Measurements from ENCODE around the gene PLSCR1.

Gene PLSCR1

GRCh38 chr3:146544002-146544928, at the start of gene PLSCR1:
Gene PLSCR1 (minus strand): TSS chr3:146544607. CDS start chr3:146536552, 8,055 bp downstream.
- DNase-seq, result peak; percentile 95

GRCh38 chr3:146593776-146594175, 49.4 kb upstream of the PLSCR1 start:
- no peak for DNase-seq

DNA sequence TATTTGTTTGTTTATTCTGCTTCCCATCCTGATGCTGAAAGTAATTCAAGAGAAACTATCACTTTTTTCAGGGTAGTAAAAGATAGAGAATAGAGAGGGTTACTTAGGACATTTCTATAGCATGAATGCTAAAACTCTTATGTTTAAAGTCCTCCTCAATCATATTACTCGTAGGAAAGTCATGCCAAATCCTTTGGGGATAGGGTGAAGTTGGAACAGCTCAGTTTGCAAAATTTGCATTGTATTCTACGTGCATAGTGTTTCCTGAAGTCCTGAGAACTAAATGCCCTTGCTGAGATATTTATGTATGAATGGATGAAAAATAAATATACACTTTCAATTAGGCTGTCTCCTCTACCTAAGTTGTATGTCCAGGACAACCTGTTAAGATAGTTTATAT, 46.1 kb upstream of the PLSCR1 start:
- DNase-seq, result peak; percentile 78

DNA sequence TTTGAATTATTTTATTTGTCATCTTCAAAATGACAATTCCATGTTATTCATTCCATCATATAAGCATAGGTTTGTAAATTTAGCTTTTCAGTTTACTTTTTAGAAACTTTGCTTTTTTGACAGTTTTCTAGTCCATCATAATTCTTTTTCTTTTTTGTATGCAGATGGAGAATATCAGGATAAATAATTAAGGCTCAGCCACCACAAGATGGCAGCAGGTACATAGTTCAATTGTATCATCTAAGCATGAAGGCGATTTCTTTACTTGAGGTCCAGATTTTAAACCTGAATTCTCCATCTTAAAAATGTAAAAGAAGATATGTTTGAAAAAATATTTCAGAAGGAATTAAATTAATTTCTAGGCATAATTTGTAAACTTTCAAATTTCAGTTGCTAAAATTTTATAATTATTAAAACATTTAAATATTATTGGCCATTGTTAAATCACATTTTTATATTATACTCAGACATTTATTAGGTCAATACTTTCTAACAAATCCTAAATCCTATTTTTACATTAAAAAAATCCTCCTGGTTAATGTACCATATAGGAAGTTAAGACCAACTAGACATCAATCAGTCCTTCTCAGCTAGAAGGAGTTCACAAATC, 45.6 kb upstream of the PLSCR1 start:
- peak; percentile 59 for DNase-seq

GRCh38 chr3:146585156-146585555, 40.7 kb upstream of the PLSCR1 start:
- DNase-seq, result no peak

- no peak for DNase-seq
These were observed 37.6 kb upstream of the PLSCR1 start for GRCh38 chr3:146581951-146582467.

GRCh38 chr3:146581080-146581601, 36.7 kb upstream of the PLSCR1 start:
- no peak for DNase-seq

GRCh38 chr3:146577662-146578061, 33.3 kb upstream of the PLSCR1 start:
- peak; percentile 64 for DNase-seq

GRCh38 chr3:146575636-146576035, 31.2 kb upstream of the PLSCR1 start:
- DNase-seq, result no peak

GRCh38 chr3:146574173-146574572, 29.8 kb upstream of the PLSCR1 start:
- DNase-seq, result no peak

DNA sequence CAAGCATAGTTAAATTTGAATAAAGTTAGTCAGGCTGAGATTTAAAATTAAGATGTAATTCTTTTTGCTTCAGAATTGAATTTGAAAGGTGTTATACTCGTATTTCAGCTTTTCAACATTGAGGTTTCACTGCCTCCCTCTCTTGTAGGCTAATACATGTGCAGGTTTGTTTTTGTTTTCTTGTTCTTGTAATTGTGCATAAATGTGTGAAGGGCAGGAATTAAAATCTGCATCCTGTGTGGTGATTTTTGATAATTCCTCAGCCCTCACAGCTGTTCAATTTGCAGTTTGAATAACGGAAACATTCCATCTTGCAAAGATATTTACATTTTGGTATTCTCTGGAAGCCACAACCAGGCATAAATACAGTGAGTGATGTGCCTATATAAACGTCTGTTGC, 24.9 kb upstream of the PLSCR1 start:
- no peak for DNase-seq

DNA sequence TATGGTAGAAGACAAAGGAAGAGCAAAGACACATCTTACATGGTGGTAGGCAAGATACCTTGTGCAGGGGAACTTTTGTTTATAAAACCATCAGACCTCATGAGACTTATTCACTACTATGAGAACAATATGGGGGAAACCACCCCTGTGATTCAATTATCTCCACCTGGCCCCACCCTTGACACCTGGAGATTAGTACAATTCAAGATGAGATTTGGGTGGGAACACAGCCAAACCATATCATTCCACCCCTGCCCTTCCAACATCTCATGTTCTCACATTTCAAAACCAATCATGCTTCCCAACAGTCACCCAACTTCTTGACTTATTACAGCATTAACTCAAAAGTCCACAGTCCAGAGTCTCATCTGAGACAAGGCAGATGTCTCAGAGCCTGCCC, 21.7 kb upstream of the PLSCR1 start:
- no peak for DNase-seq

- peak; percentile 24 for DNase-seq
These were observed 17.5 kb upstream of the PLSCR1 start for GRCh38 chr3:146561879-146562278.

- DNase-seq, result no peak
These were observed 17.1 kb upstream of the PLSCR1 start for GRCh38 chr3:146561463-146561862.

GRCh38 chr3:146560678-146561077, 16.3 kb upstream of the PLSCR1 start:
- no peak for DNase-seq

DNA sequence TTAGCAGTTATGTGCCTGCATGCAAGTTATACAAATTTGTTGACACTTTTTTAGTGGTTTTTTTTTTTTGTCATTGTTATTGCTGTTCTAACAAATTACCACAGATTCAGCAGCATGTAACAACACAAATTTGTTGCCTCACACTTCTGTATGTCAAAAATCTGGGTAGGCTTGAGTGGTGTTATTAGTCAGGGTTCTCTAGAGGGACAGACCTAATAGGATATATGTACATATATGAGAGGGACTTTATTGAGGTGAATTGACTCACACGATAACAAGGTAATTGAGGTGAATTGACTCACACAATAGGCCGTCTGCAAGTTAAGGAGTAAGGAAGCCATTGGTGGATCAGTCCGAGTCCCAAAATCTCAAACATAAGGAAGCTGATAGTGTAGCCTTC, 15.0 kb upstream of the PLSCR1 start:
- DNase-seq, result no peak

- DNase-seq, result no peak
These were observed 14.4 kb upstream of the PLSCR1 start for GRCh38 chr3:146558781-146559180.

- no peak for DNase-seq
These were observed 13.3 kb upstream of the PLSCR1 start for GRCh38 chr3:146557745-146558144.

DNA sequence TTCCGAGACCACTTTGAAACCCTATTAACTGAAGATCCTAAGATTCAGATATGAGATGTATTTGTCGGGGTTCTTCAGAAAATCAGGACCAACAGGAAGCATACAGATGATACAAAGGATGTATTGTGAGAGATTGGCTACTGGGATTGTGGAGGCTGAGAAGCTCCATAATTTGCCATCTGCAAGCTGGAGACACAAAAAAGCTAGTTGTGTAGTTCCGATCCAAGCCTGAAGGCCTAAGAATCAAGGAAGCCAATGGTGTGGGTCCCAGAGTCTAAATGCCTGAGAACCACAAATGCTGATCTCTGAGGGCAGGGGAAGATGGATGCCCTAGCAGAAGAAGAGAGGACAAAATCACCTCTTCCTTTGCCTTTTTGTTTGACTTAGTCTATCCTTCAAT, 10.9 kb upstream of the PLSCR1 start:
- no peak for DNase-seq

- DNase-seq, result peak; percentile 57
These were observed 9.8 kb upstream of the PLSCR1 start for GRCh38 chr3:146554151-146554760.

GRCh38 chr3:146550743-146551510, 6.5 kb upstream of the PLSCR1 start:
- peak; percentile 90 for DNase-seq

- DNase-seq, result no peak
These were observed 5.7 kb upstream of the PLSCR1 start for GRCh38 chr3:146550070-146550615.

Measured in fibroblast of upper back skin (primary cell).